DOHH2 (cell line): Measurements from ENCODE around the gene PHLDA1.

Experiments used
- EZH2phosphoT487 ChIP-seq: fragments of 200-600 bp; sonication (generic); IDR thresholded peaks from 2 replicates; pipeline ENCODE4 v1.6.1; 2017; ENCODE audit warnings: borderline replicate concordance, mild to moderate bottlenecking, antibody characterized with exemption, low read length, moderate library complexity, mixed read lengths
- TF ChIP-seq, protein P1 (sequence below): fragments of 200-600 bp; sonication (generic); IDR thresholded peaks from one replicate; pipeline ENCODE4 v1.5.1; 2014; ENCODE audit warnings: antibody characterized with exemption, mild to moderate bottlenecking, low read depth, low read length; ENCODE audit not compliant: poor library complexity, severe bottlenecking

DNA sequence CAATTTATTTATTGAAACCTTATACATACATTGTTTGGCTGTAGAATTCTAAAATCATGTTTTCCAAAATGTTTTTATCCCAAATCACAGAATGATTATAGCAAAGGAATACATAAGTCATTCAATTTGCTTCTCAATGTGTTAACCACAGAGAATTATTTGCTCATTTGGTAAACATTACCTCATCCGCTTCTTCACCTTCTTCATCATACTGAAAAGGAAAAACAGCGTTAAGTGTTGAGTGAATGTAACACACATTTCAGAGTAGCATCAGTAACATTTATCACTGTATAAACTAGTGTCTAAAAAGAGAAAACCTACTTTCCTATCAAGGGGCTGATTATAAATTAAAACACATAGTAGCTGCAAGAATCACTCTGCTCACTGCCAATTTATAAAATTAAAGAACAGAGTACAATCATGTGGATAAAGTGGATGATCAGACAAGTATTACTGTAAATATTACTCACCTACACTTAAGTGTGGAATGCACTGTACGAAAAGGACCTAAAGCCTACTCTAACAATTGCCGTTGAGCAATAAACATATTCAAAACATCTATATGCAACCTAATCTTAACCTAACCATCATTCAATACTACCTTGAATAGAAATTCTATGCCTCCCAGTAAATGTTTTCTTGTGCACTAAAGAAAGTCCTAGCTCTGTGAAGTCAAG lies 18.1 kb upstream of the PHLDA1 start:
- TF ChIP-seq, protein P1, sequence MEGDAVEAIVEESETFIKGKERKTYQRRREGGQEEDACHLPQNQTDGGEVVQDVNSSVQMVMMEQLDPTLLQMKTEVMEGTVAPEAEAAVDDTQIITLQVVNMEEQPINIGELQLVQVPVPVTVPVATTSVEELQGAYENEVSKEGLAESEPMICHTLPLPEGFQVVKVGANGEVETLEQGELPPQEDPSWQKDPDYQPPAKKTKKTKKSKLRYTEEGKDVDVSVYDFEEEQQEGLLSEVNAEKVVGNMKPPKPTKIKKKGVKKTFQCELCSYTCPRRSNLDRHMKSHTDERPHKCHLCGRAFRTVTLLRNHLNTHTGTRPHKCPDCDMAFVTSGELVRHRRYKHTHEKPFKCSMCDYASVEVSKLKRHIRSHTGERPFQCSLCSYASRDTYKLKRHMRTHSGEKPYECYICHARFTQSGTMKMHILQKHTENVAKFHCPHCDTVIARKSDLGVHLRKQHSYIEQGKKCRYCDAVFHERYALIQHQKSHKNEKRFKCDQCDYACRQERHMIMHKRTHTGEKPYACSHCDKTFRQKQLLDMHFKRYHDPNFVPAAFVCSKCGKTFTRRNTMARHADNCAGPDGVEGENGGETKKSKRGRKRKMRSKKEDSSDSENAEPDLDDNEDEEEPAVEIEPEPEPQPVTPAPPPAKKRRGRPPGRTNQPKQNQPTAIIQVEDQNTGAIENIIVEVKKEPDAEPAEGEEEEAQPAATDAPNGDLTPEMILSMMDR: no peak
- no peak for TF ChIP-seq EZH2phosphoT487
